ENCODE measurements around the gene SSH3.

DNA sequence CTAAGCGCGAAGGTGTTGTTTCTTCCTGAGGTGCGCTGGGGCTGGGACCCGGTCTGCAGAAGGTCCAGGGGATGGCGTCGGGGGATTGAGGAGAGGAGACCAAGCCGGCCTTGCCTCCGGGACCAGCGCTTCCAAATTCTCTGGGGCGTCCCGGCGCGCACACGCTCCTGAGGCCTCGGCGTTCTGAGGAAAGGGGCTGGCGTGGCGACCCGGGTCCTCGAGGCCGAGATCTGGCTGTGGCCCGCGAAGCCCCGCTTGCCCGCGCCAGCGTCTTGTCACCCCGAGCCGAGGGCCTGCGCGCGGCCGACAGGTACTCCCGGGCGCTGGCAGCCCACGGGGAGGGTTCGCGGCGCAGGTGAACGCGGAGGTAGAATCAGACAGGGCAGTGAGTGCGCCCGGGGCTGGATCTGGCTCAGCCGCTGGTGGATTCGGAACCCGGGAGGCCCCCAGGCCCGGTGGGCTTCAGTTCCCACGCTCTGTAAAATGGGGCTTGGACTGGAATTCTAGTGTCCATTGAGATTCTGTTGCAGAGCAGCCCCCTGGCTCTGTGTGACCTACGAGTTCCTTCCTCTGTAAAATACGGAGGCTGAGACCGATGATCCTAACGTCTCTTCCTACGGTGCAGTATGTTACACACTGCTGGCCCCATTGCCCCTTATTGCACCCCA, 14.7 kb downstream of the SSH3 start:
- TF ChIP-seq, protein P1, sequence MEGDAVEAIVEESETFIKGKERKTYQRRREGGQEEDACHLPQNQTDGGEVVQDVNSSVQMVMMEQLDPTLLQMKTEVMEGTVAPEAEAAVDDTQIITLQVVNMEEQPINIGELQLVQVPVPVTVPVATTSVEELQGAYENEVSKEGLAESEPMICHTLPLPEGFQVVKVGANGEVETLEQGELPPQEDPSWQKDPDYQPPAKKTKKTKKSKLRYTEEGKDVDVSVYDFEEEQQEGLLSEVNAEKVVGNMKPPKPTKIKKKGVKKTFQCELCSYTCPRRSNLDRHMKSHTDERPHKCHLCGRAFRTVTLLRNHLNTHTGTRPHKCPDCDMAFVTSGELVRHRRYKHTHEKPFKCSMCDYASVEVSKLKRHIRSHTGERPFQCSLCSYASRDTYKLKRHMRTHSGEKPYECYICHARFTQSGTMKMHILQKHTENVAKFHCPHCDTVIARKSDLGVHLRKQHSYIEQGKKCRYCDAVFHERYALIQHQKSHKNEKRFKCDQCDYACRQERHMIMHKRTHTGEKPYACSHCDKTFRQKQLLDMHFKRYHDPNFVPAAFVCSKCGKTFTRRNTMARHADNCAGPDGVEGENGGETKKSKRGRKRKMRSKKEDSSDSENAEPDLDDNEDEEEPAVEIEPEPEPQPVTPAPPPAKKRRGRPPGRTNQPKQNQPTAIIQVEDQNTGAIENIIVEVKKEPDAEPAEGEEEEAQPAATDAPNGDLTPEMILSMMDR (IDR thresholded peaks at IDR 0.05; ENCODE audit: poor library complexity, severe bottlenecking), result no peak
- peak; percentile 71 for TF ChIP-seq POLR2AphosphoS5 (IDR thresholded peaks at IDR 0.05)
- TF ChIP-seq, protein P2, sequence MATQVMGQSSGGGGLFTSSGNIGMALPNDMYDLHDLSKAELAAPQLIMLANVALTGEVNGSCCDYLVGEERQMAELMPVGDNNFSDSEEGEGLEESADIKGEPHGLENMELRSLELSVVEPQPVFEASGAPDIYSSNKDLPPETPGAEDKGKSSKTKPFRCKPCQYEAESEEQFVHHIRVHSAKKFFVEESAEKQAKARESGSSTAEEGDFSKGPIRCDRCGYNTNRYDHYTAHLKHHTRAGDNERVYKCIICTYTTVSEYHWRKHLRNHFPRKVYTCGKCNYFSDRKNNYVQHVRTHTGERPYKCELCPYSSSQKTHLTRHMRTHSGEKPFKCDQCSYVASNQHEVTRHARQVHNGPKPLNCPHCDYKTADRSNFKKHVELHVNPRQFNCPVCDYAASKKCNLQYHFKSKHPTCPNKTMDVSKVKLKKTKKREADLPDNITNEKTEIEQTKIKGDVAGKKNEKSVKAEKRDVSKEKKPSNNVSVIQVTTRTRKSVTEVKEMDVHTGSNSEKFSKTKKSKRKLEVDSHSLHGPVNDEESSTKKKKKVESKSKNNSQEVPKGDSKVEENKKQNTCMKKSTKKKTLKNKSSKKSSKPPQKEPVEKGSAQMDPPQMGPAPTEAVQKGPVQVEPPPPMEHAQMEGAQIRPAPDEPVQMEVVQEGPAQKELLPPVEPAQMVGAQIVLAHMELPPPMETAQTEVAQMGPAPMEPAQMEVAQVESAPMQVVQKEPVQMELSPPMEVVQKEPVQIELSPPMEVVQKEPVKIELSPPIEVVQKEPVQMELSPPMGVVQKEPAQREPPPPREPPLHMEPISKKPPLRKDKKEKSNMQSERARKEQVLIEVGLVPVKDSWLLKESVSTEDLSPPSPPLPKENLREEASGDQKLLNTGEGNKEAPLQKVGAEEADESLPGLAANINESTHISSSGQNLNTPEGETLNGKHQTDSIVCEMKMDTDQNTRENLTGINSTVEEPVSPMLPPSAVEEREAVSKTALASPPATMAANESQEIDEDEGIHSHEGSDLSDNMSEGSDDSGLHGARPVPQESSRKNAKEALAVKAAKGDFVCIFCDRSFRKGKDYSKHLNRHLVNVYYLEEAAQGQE (IDR thresholded peaks at IDR 0.05; ENCODE audit: borderline replicate concordance), result no peak
- no peak for TF ChIP-seq RAD21 (conservative IDR thresholded peaks at IDR 0.05)
- TF ChIP-seq EP300 (conservative IDR thresholded peaks at IDR 0.05; ENCODE audit: poor library complexity, severe bottlenecking), result no peak
- TF ChIP-seq EZH2 (IDR thresholded peaks at IDR 0.05; ENCODE audit: borderline replicate concordance, insufficient read depth, low read length, poor library complexity, severe bottlenecking), result no peak
- TF ChIP-seq SMC3 (conservative IDR thresholded peaks at IDR 0.05; ENCODE audit: poor library complexity), result peak; percentile 36

All from neural cell (in vitro differentiated cells).